HL-60 (cell line): ENCODE results near the gene ST3GAL4.

Experiments
- DNase-seq, 2 experiments: peaks; one replicate each; pipeline ENCODE4 v3.0.0-alpha.2; 2010 to 2020; ENCODE audit warnings: low read depth in 1 of 2, low spot score in 1 of 2
- H3K27ac ChIP-seq: fragments of 250-450 bp; sonication (Bioruptor Pico); replicated peaks from 2 replicates; pipeline ENCODE4 v1.5.1; 2020; ENCODE audit warnings: mild to moderate bottlenecking, moderate library complexity
- H3K27me3 ChIP-seq: fragments of 250-450 bp; sonication (Bioruptor Pico); 2 replicates; pipeline ENCODE4 v1.5.1; 2021; ENCODE audit warnings: mild to moderate bottlenecking, moderate library complexity; ENCODE audit not compliant: insufficient read depth, poor library complexity, severe bottlenecking
- H3K4me3 ChIP-seq: replicated peaks from 2 replicates; pipeline ENCODE4 v1.5.1; 2011; ENCODE audit warnings: mild to moderate bottlenecking, control low read depth, low read length; ENCODE audit not compliant: insufficient read depth
- GABPA ChIP-seq: IDR thresholded peaks from 2 replicates; pipeline ENCODE4 v1.6.1; 2012; ENCODE audit warnings: low read depth
- POLR2AphosphoS5 ChIP-seq: IDR thresholded peaks from 2 replicates; pipeline ENCODE4 v1.6.1; 2012; ENCODE audit warnings: low read depth
- SPI1 ChIP-seq: IDR thresholded peaks from 2 replicates; pipeline ENCODE4 v1.6.1; 2012; ENCODE audit warnings: low read depth, mild to moderate bottlenecking, borderline replicate concordance
- TF ChIP-seq, protein P1 (sequence below): IDR thresholded peaks from one replicate; pipeline ENCODE4 v1.5.1; 2011; ENCODE audit warnings: low read length, control low read depth, inconsistent platforms; ENCODE audit not compliant: insufficient read depth
- TF ChIP-seq, protein P2 (sequence below): IDR thresholded peaks from 2 replicates; pipeline ENCODE4 v1.6.1; 2012; ENCODE audit warnings: low read depth; ENCODE audit not compliant: insufficient replicate concordance

ST3GAL4 gene

GRCh38 chr11:126444072-126444471 is 88.6 kb downstream of the ST3GAL4 start:
- no peak overlapping the region for H3K27ac ChIP-seq
- H3K4me3 ChIP-seq, result no peak overlapping the region
- no peaks in the 10 kb centered on the region for H3K27me3 ChIP-seq
- TF ChIP-seq SPI1, result no peak
- TF ChIP-seq, protein P1, sequence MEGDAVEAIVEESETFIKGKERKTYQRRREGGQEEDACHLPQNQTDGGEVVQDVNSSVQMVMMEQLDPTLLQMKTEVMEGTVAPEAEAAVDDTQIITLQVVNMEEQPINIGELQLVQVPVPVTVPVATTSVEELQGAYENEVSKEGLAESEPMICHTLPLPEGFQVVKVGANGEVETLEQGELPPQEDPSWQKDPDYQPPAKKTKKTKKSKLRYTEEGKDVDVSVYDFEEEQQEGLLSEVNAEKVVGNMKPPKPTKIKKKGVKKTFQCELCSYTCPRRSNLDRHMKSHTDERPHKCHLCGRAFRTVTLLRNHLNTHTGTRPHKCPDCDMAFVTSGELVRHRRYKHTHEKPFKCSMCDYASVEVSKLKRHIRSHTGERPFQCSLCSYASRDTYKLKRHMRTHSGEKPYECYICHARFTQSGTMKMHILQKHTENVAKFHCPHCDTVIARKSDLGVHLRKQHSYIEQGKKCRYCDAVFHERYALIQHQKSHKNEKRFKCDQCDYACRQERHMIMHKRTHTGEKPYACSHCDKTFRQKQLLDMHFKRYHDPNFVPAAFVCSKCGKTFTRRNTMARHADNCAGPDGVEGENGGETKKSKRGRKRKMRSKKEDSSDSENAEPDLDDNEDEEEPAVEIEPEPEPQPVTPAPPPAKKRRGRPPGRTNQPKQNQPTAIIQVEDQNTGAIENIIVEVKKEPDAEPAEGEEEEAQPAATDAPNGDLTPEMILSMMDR, result no peak
- no peak for TF ChIP-seq GABPA
- TF ChIP-seq, protein P2, sequence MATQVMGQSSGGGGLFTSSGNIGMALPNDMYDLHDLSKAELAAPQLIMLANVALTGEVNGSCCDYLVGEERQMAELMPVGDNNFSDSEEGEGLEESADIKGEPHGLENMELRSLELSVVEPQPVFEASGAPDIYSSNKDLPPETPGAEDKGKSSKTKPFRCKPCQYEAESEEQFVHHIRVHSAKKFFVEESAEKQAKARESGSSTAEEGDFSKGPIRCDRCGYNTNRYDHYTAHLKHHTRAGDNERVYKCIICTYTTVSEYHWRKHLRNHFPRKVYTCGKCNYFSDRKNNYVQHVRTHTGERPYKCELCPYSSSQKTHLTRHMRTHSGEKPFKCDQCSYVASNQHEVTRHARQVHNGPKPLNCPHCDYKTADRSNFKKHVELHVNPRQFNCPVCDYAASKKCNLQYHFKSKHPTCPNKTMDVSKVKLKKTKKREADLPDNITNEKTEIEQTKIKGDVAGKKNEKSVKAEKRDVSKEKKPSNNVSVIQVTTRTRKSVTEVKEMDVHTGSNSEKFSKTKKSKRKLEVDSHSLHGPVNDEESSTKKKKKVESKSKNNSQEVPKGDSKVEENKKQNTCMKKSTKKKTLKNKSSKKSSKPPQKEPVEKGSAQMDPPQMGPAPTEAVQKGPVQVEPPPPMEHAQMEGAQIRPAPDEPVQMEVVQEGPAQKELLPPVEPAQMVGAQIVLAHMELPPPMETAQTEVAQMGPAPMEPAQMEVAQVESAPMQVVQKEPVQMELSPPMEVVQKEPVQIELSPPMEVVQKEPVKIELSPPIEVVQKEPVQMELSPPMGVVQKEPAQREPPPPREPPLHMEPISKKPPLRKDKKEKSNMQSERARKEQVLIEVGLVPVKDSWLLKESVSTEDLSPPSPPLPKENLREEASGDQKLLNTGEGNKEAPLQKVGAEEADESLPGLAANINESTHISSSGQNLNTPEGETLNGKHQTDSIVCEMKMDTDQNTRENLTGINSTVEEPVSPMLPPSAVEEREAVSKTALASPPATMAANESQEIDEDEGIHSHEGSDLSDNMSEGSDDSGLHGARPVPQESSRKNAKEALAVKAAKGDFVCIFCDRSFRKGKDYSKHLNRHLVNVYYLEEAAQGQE, result no peak
- DNase-seq, result no peak

GRCh38 chr11:126446581-126446980 is 91.1 kb downstream of the ST3GAL4 start:
- Histone ChIP-seq H3K27me3 (no peaks in the 10 kb centered on the region), H3K4me3 (no peak overlapping the region), H3K27ac (no peak overlapping the region)
- no peak for DNase-seq
- TF ChIP-seq, protein P2, result no peak
- TF ChIP-seq, protein P1, result no peak
- TF ChIP-seq SPI1, result no peak
- no peak for TF ChIP-seq GABPA

- Histone ChIP-seq H3K4me3 (no peak overlapping the region), H3K27me3 (no peaks in the 10 kb centered on the region), H3K27ac (no peak overlapping the region)
- no peak for DNase-seq
- TF ChIP-seq, protein P1, result no peak
- TF ChIP-seq SPI1 (no peak), POLR2AphosphoS5 (no peak), GABPA (no peak)
- TF ChIP-seq, protein P2, result no peak
Observed at GRCh38 chr11:126450198-126450597, 94.7 kb downstream of the ST3GAL4 start.
